A549 (cell line): ENCODE results near the gene MDFIC.

Source experiments
- EP300 ChIP-seq, 2 experiments: fragments of >200 bp; sonication (Bioruptor Twin); formaldehyde crosslinking; IDR thresholded peaks; 2 replicates in 1 of 2; 3 replicates in 1 of 2; pipeline ENCODE4 v1.6.1; 2016 to 2017
- MAZ ChIP-seq: fragments of 150-350 bp; IDR thresholded peaks from 2 replicates; pipeline ENCODE4 v1.6.1; 2014; ENCODE audit warnings: antibody characterized with exemption, low read depth, low read length, borderline replicate concordance
- RAD21 ChIP-seq, 2 experiments: fragments of >200 bp in 1 of 2; sonication (Bioruptor Twin) in 1 of 2; formaldehyde crosslinking in 1 of 2; IDR thresholded peaks in 1 of 2; conservative IDR thresholded peaks in 1 of 2; 2 replicates in 1 of 2; 3 replicates in 1 of 2; pipeline ENCODE4 v1.6.1; 2012 to 2018; ENCODE audit warnings: inconsistent platforms in 1 of 2
- SMC3 ChIP-seq: fragments of >200 bp; sonication (Bioruptor Twin); formaldehyde crosslinking; IDR thresholded peaks from 3 replicates; pipeline ENCODE4 v1.6.1; 2018; ENCODE audit warnings: inconsistent platforms
- TF ChIP-seq, protein P1 (sequence below): fragments of >200 bp; sonication (Bioruptor Twin); formaldehyde crosslinking; IDR thresholded peaks from 3 replicates; pipeline ENCODE4 v1.5.1; 2016
- TF ChIP-seq, protein P2 (sequence below): IDR thresholded peaks from 2 replicates; pipeline ENCODE4 v1.6.1; 2012; ENCODE audit warnings: low read depth, borderline replicate concordance

- TF ChIP-seq, protein P1, sequence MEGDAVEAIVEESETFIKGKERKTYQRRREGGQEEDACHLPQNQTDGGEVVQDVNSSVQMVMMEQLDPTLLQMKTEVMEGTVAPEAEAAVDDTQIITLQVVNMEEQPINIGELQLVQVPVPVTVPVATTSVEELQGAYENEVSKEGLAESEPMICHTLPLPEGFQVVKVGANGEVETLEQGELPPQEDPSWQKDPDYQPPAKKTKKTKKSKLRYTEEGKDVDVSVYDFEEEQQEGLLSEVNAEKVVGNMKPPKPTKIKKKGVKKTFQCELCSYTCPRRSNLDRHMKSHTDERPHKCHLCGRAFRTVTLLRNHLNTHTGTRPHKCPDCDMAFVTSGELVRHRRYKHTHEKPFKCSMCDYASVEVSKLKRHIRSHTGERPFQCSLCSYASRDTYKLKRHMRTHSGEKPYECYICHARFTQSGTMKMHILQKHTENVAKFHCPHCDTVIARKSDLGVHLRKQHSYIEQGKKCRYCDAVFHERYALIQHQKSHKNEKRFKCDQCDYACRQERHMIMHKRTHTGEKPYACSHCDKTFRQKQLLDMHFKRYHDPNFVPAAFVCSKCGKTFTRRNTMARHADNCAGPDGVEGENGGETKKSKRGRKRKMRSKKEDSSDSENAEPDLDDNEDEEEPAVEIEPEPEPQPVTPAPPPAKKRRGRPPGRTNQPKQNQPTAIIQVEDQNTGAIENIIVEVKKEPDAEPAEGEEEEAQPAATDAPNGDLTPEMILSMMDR: no peak
- no peak for TF ChIP-seq SMC3
- TF ChIP-seq, protein P2, sequence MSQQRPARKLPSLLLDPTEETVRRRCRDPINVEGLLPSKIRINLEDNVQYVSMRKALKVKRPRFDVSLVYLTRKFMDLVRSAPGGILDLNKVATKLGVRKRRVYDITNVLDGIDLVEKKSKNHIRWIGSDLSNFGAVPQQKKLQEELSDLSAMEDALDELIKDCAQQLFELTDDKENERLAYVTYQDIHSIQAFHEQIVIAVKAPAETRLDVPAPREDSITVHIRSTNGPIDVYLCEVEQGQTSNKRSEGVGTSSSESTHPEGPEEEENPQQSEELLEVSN: no peak
- no peak for TF ChIP-seq EP300 (IDR thresholded peaks at IDR 0.05)
- no peak for TF ChIP-seq MAZ
- no peak for TF ChIP-seq RAD21 (conservative IDR thresholded peaks at IDR 0.05 in 1 of 2, IDR thresholded peaks at IDR 0.05 in 1 of 2)
Measured at GRCh38 chr7:114997487-114998404, 75.9 kb downstream of the MDFIC start.
